OCI-LY7 (cell line): Measurements from ENCODE around the gene ZFR2.

Experiments used
- CTCF ChIP-seq: fragments of 200-600 bp; sonication (generic); conservative IDR thresholded peaks from 2 replicates; pipeline ENCODE4 v1.5.1; 2014; ENCODE audit warnings: mild to moderate bottlenecking, antibody characterized with exemption, low read length, moderate library complexity, mixed read lengths
- EZH2phosphoT487 ChIP-seq: fragments of 200-600 bp; sonication (generic); IDR thresholded peaks from 2 replicates; pipeline ENCODE4 v1.6.1; 2018; ENCODE audit warnings: low read depth, borderline replicate concordance, mild to moderate bottlenecking, mixed run types, antibody characterized with exemption, low read length, moderate library complexity, mixed read lengths

- TF ChIP-seq CTCF (no peak), EZH2phosphoT487 (no peak)
Observed at GRCh38 chr19:3804429-3804828, 64.4 kb downstream of the ZFR2 start.
